HepG2 (cell line): ENCODE measurements around the gene ZSCAN31. TPM values are rescaled to one million over a fixed set of nuclear protein-coding genes. Genes with fewer than 3 reads are reported as not detected.
A peak's percentile ranks its signal among the peaks of the same experiment; 100 is the strongest.

ENCODE experiments used
- ATAC-seq: fragments of 200-7000 bp; cut with Tn5 transposase; 3 replicates; pipeline ENCODE4 v1.9.1; 2020; ENCODE audit warnings: mild to moderate bottlenecking, moderate library complexity
- BruUV-seq: library from RNA; stranded (reverse); fragments of 400-500 nt; replicated peaks from 2 replicates; lab custom pipeline; 2021; lab: Mats Ljungman, UMichigan
- CTCF ChIA-PET: fragments of 300-600 bp; formaldehyde crosslinking; extraction: SDS; loops from one replicate; lab custom pipeline; 2021; ENCODE audit warnings: low total read pairs, inconsistent platforms, low intra/inter-chr PET ratio; lab: Yijun Ruan, JAX
- POLR2A ChIA-PET: fragments of 350-600 bp; sonication (Branson Sonifier 250); formaldehyde crosslinking; loops from one replicate; lab custom pipeline; 2020; ENCODE audit warnings: antibody characterized with exemption, inconsistent platforms; lab: Yijun Ruan, JAX
- DNase-seq: peaks from one replicate; pipeline ENCODE4 v3.0.0-alpha.2; 2015; ENCODE audit warnings: low spot score
- FAIRE-seq: peaks from 3 replicates; lab custom pipeline; 2011; peaks lifted over from hg19 to GRCh38; lab: Jason Lieb, UNC
- H2AFZ ChIP-seq: one replicate; pipeline ENCODE4 v1.6.1; 2011; ENCODE audit warnings: low read length, inconsistent platforms
- H3K27ac ChIP-seq: fragments of 300-600 bp; 3 replicates; pipeline ENCODE4 v1.8.0; 2011; ENCODE audit warnings: mixed run types, mild to moderate bottlenecking, mixed read lengths, low read length, inconsistent platforms; ENCODE audit not compliant: insufficient read depth; ENCODE audit errors: extremely low read length
- H3K27me3 ChIP-seq, 2 experiments: fragments of 200-600 bp in 1 of 2; 2 replicates in 1 of 2; 3 replicates in 1 of 2; pipeline versions ENCODE4 v1.6.0 to v1.8.0; 2011; ENCODE audit warnings: low read length in 2 of 2, mild to moderate bottlenecking in 2 of 2, moderate library complexity in 2 of 2, inconsistent platforms in 1 of 2; ENCODE audit not compliant: insufficient read depth in 2 of 2, control insufficient read depth in 1 of 2
- H3K36me3 ChIP-seq, 2 experiments: fragments of 200-600 bp in 1 of 2; replicated peaks in 1 of 2; 2 replicates in 1 of 2; 3 replicates in 1 of 2; pipeline versions ENCODE4 v1.5.1 to v1.8.0; 2011; ENCODE audit warnings: low read length in 2 of 2, inconsistent platforms in 1 of 2; ENCODE audit not compliant: insufficient read depth in 2 of 2, control insufficient read depth in 1 of 2
- H3K4me1 ChIP-seq: 2 replicates; pipeline ENCODE4 v1.5.1; 2012; ENCODE audit warnings: low read length, inconsistent platforms; ENCODE audit not compliant: insufficient read depth
- H3K4me2 ChIP-seq: 2 replicates; pipeline ENCODE4 v1.6.0; 2011; ENCODE audit warnings: low read depth, low read length, inconsistent platforms
- H3K4me3 ChIP-seq, 3 experiments: fragments of 200-600 bp in 1 of 3; sonication (generic), shearing (Covaris generic) in 1 of 3; replicated peaks in 1 of 3; 2 replicates each; pipeline ENCODE4 v1.5.1; 2011 to 2016; ENCODE audit warnings: low read length in 3 of 3, inconsistent platforms in 2 of 3, low read depth in 2 of 3, mild to moderate bottlenecking in 2 of 3, control low read depth in 1 of 3, mixed read lengths in 1 of 3; ENCODE audit not compliant: insufficient read depth in 1 of 3
- H3K79me2 ChIP-seq: one replicate; pipeline ENCODE4 v1.6.1; 2011; ENCODE audit warnings: low read length, inconsistent platforms; ENCODE audit not compliant: insufficient read depth
- H3K9ac ChIP-seq: 2 replicates; pipeline ENCODE4 v1.6.0; 2011; ENCODE audit warnings: mild to moderate bottlenecking, low read depth, low read length, inconsistent platforms; ENCODE audit not compliant: insufficient read depth
- H3K9me3 ChIP-seq: 2 replicates; pipeline ENCODE4 v1.5.1; 2012; ENCODE audit warnings: mild to moderate bottlenecking, low read length
- H4K20me1 ChIP-seq: 2 replicates; pipeline ENCODE4 v1.6.0; 2011; ENCODE audit warnings: inconsistent platforms, mild to moderate bottlenecking, low read length, moderate library complexity; ENCODE audit not compliant: insufficient read depth
- CCAR2 ChIP-seq: fragments of 200-400 bp; formaldehyde crosslinking; optimal IDR thresholded peaks from 2 replicates; pipeline ENCODE3; 2018; ENCODE audit warnings: low read depth, mild to moderate bottlenecking, low read length, moderate library complexity
- CEBPB ChIP-seq: IDR thresholded peaks from 2 replicates; pipeline ENCODE4 v1.6.1; 2011; ENCODE audit warnings: low read depth, low read length, improper control_type of control experiment, borderline replicate concordance
- FOXJ3 ChIP-seq: sonication (generic); formaldehyde crosslinking; IDR thresholded peaks from 2 replicates; pipeline ENCODE4 v1.4.0; 2020; ENCODE audit warnings: missing genetic modification reagents, mild to moderate bottlenecking, borderline replicate concordance
- GTF2F1 ChIP-seq: fragments of 150-350 bp; IDR thresholded peaks from 2 replicates; pipeline ENCODE4 v1.6.1; 2014; ENCODE audit warnings: low read length
- HMG20B ChIP-seq: conservative IDR thresholded peaks from 2 replicates; pipeline ENCODE4 v1.6.1; 2016; ENCODE audit warnings: missing genetic modification reagents, missing compliant biosample characterization
- MAFK ChIP-seq, 2 experiments: IDR thresholded peaks in 1 of 2; conservative IDR thresholded peaks in 1 of 2; 2 replicates each; pipeline ENCODE4 v1.6.1; 2011; ENCODE audit warnings: improper control_type of control experiment in 2 of 2, low read length in 2 of 2
- MXD4 ChIP-seq: IDR thresholded peaks from 2 replicates; pipeline ENCODE4 v1.6.1; 2016; ENCODE audit warnings: mild to moderate bottlenecking, missing biosample characterization, missing genetic modification reagents
- PRDM10 ChIP-seq: sonication (generic); formaldehyde crosslinking; IDR thresholded peaks from 2 replicates; pipeline ENCODE4 v1.4.0; 2020; ENCODE audit warnings: low read depth, missing genetic modification reagents
- TERF1 ChIP-seq: sonication (generic); formaldehyde crosslinking; IDR thresholded peaks from 2 replicates; pipeline ENCODE4 v1.8.0; 2022; ENCODE audit warnings: mild to moderate bottlenecking, missing genetic modification reagents, moderate library complexity
- TGIF2 ChIP-seq: IDR thresholded peaks from 2 replicates; pipeline ENCODE4 v1.6.1; 2016; ENCODE audit warnings: control low read depth, missing compliant biosample characterization
- ZNF143 ChIP-seq: sonication (generic); formaldehyde crosslinking; IDR thresholded peaks from 2 replicates; pipeline ENCODE4 v1.4.0; 2020; ENCODE audit warnings: missing genetic modification reagents
- ZNF224 ChIP-seq: sonication (generic); formaldehyde crosslinking; IDR thresholded peaks from 2 replicates; pipeline ENCODE4 v1.5.0; 2020; ENCODE audit warnings: mild to moderate bottlenecking, missing genetic modification reagents
- ZNF263 ChIP-seq: sonication (generic); formaldehyde crosslinking; IDR thresholded peaks from 2 replicates; pipeline ENCODE4 v1.4.0; 2020; ENCODE audit warnings: missing genetic modification reagents
- ZNF3 ChIP-seq: IDR thresholded peaks from 2 replicates; pipeline ENCODE4 v1.7.0; 2017; ENCODE audit warnings: inconsistent platforms
- ZNF503 ChIP-seq: sonication (generic); formaldehyde crosslinking; IDR thresholded peaks from 2 replicates; pipeline ENCODE4 v1.4.0; 2020; ENCODE audit warnings: missing genetic modification reagents
- ZZZ3 ChIP-seq: sonication (generic); formaldehyde crosslinking; IDR thresholded peaks from 2 replicates; pipeline ENCODE4 v1.4.0; 2020; ENCODE audit warnings: missing genetic modification reagents, mild to moderate bottlenecking, borderline replicate concordance
- WGBS: methylation state at CpG from one replicate; pipeline ENCODE4 v1.1.6; 2017; ENCODE audit warnings: low lambda C conversion rate; 5-methylcytosine and 5-hydroxymethylcytosine counted together
- in situ Hi-C: cut with HindIII; loops from 2 replicates; pipeline ENCODE4 v1.10.0; 2017; ENCODE audit warnings: low pct_unique_long_range_greater_than_20kb; ENCODE audit not compliant: extremely low pct_ligation_motif_present
- intact Hi-C: fragments of 100-400 bp; cut with micrococcal nuclease; formaldehyde crosslinking; loops from one replicate; pipeline ENCODE4 v1.10.0; 2022; ENCODE audit not compliant: unreplicated experiment
- polyA plus RNA-seq, 8 experiments: library from polyadenylated mRNA; depleted of rRNA in 3 of 8; stranded (reverse) in 7 of 8; unstranded in 1 of 8; fragments of >200 nt; fragmentation: Illumina TruSeq in 4 of 8; extraction: Trizol in 4 of 8; gene quantifications; 2 replicates each; pipeline versions ENCODE4 v1.2.1 to v1.2.3, GENCODE V29; 2011 to 2016; ENCODE audit warnings: low read depth in 4 of 8, missing spikeins in 1 of 8, mixed read lengths in 1 of 8; ENCODE audit not compliant: insufficient read depth in 1 of 8
- total RNA-seq, 5 experiments: library from RNA; depleted of rRNA; stranded (reverse); fragments of >200 nt; fragmentation: Illumina TruSeq; extraction: Trizol; gene quantifications; 2 replicates each; pipeline ENCODE4 v1.2.3, GENCODE V29; 2016; ENCODE audit warnings: low read depth in 1 of 5

ZSCAN31 gene
- total and polyA plus RNA-seq, 2 of the 13 experiments (the other 11 are each of a cell fraction or from before 2014, with no cell fraction given) = 5.3 to 6.2 TPM

- TF ChIP-seq ZNF224 (CRISPR knock-in tag) (peak; percentile 91), FOXJ3 (peak; percentile 76; the same call in 1 of the 2 replicates), MAFK (conservative IDR thresholded peaks at IDR 0.05 in 1 of 2, IDR thresholded peaks at IDR 0.05 in 1 of 2; ENCODE audit: low read length in 2 of 2) (peak; percentile 22 to 48; a peak in 3 of 4 replicates), ZNF263 (CRISPR knock-in tag) (peak; percentile 63), GTF2F1 (0 out of 2 replicates have a peak, but pooled peaks have one; percentile 21), MXD4 (CRISPR knock-in tag) (peak; percentile 58; the same call in 1 of the 2 replicates)
Observed at GRCh38 chr6:28335564-28336283, at the start of gene ZSCAN31 (continued).

- H3K4me2 ChIP-seq = peak overlapping the region; percentile 85
- peaks cover 39% of the 10 kb centered on the region for H3K4me1 ChIP-seq
- no peaks in the 10 kb centered on the region for H3K9me3 ChIP-seq
- H3K4me3 ChIP-seq = no peak overlapping the region; a peak in 1 of 6 replicates
- H2AFZ ChIP-seq = no peak overlapping the region
- peaks cover 7 to 38% of the 10 kb centered on the region in 2 experiments for H3K36me3 ChIP-seq
- 77% methylated on average over 2 of the region's 2 CpGs for WGBS
- in situ Hi-C loops = no loop called here
- peak overlapping the region; percentile 56 for H3K27ac ChIP-seq
- FAIRE-seq (no peak), ATAC-seq (no peak), DNase-seq (no peak)
- BruUV-seq = no TSS peak
- intact Hi-C loops = loop anchor here (5.0 kb wide), 1 partner anchor 203 kb away; a partner anchor contains a TSS
- H3K27me3 ChIP-seq = no peaks in the 10 kb centered on the region
- POLR2A ChIA-PET = interaction anchor here (0.9 to 3.2 kb wide), 17 partner anchors 13 to 491 kb away, joined by 3 to 27 read pairs (median 7); partner anchors contain the start of genes PGBD1, ZKSCAN3, ZKSCAN4 and ZKSCAN8
- H3K79me2 ChIP-seq = no peaks in the 10 kb centered on the region
- no peaks in the 10 kb centered on the region for H4K20me1 ChIP-seq
- H3K9ac ChIP-seq = peak overlapping the region; percentile 67
- CTCF ChIA-PET = interaction anchor here (0.7 kb wide), 1 partner anchor 258 kb away, joined by 3 read pairs; no protein-coding TSS in a partner anchor
- no peak for TF ChIP-seq TERF1
- no peak for TF ChIP-seq CCAR2
- TF ChIP-seq HMG20B (CRISPR knock-in tag) = no peak
- no peak for TF ChIP-seq ZNF3 (CRISPR knock-in tag)
- no peak for TF ChIP-seq ZZZ3
- TF ChIP-seq TGIF2 (CRISPR knock-in tag) = no peak
- no peak for TF ChIP-seq ZNF143 (CRISPR knock-in tag)
- TF ChIP-seq PRDM10 (CRISPR knock-in tag) = no peak
- 0 out of 2 replicates have a peak, but pooled peaks have one; percentile 21 for TF ChIP-seq CEBPB
- TF ChIP-seq ZNF503 = no peak
Observed at GRCh38 chr6:28384143-28384533, 48.2 kb upstream of the ZSCAN31 start.
